H7 (cell line): ENCODE data around the gene TMEM131L. TPM values are rescaled to one million over a fixed set of nuclear protein-coding genes. Genes with fewer than 3 reads are reported as not detected.
"Not testable (repeated sequence)": the region's sequence is repeated elsewhere in the genome, so short reads cannot be mapped to it uniquely, and the experiment has no call there.

Experiments
- DNase-seq: peaks from one replicate; pipeline ENCODE4 v3.0.0; 2012
- H3K27me3 ChIP-seq: 2 replicates; pipeline ENCODE4 v1.6.0; 2011; ENCODE audit warnings: mild to moderate bottlenecking, low read length; ENCODE audit not compliant: control insufficient read depth, insufficient read depth
- H3K36me3 ChIP-seq: replicated peaks from 2 replicates; pipeline ENCODE4 v1.5.1; 2011; ENCODE audit warnings: low read length; ENCODE audit not compliant: control insufficient read depth, insufficient read depth
- H3K4me3 ChIP-seq: 2 replicates; pipeline ENCODE4 v1.5.1; 2011; ENCODE audit warnings: low read depth, mild to moderate bottlenecking, control low read depth, low read length, moderate library complexity; ENCODE audit not compliant: insufficient read depth
- total RNA-seq: library from RNA; depleted of rRNA; stranded (reverse); fragments of >200 nt; shearing (Covaris generic); gene quantifications from 2 replicates; pipeline ENCODE4 v1.2.3, GENCODE V29; 2014

TMEM131L gene
- total RNA-seq, 1 experiment from 2014 or later = 19.6 TPM

DNA sequence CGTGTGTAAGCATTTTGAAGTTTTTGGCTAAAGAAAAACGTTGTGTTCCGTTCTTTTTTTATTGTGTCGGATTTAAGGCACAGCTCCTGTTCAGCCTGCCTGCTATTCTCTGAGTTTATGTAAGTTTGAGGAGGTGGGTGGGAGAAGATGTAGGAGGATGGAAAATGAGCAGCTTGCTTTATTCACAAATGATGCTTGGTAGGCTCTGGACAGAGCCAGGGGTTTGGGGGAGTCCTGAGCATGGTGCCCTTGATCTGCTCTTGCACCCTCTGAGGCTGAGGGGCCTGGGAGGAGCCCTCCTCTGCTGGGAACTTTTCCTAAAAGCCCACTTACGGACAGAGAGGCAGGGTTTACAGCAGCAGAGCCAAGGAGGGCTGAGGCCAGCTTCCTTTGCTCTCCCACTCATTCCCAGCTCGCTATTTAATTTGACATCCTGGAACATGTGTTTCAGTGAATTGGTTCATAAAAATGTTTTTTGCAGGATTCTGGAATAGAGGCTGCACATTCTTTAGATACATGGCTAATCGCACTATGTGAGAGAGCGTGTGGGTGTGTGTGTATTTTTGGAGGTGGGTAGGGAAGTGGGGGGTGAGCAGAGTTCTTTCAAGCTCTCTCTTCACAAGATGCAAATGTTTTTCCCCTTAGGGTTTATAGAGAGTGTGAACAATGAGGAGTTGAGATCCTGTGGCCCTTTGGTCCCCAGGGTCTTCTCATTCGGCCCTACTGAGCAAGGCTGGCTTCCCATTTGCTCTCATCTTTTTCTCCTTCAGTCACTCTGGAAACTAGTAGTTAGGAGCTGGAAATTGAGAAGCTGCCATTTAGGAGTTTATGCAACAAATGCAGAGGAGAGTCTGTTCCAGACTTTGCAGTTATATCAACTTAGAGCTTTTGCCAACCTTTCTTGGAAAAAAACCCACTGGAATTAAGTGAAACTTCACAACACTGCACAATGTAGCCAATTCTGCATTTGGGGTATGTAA, 32.1 kb downstream of the TMEM131L start:
- no peaks in the 10 kb centered on the region for H3K27me3 ChIP-seq
- no peak for DNase-seq
- no peak overlapping the region for H3K4me3 ChIP-seq
- no peaks in the 10 kb centered on the region for H3K36me3 ChIP-seq

DNA sequence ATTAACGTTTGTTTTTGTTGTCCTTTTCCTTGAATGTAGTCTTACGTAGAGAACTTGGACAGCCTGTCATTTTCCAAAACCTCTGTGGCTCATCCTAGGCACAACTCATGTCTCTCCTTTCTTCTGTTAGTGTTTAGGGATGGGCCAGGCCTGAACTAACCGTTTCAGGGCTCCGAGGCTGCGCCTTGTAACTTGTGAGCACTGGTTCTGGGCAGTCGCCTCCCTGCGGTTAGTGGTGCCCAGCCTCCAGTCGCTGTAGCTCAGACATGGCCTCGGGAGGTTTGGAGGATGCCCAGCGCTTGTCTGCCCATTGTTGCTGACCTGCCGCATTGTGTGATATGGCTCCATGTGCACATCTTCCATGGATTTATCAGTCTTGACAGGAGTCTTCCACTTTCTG, 32.8 kb downstream of the TMEM131L start:
- Histone ChIP-seq H3K27me3 (no peaks in the 10 kb centered on the region), H3K4me3 (no peak overlapping the region), H3K36me3 (no peaks in the 10 kb centered on the region)
- DNase-seq = no peak

- Histone ChIP-seq H3K27me3 (no peaks in the 10 kb centered on the region), H3K4me3 (no peak overlapping the region), H3K36me3 (no peaks in the 10 kb centered on the region)
- DNase-seq = no peak
Observed at GRCh38 chr4:153501578-153501977, 35.4 kb downstream of the TMEM131L start.

- no peaks in the 10 kb centered on the region for H3K36me3 ChIP-seq
- H3K4me3 ChIP-seq = no peak overlapping the region
- no peak for DNase-seq
- H3K27me3 ChIP-seq = no peaks in the 10 kb centered on the region
Observed at GRCh38 chr4:153502584-153502983, 36.4 kb downstream of the TMEM131L start.

DNA sequence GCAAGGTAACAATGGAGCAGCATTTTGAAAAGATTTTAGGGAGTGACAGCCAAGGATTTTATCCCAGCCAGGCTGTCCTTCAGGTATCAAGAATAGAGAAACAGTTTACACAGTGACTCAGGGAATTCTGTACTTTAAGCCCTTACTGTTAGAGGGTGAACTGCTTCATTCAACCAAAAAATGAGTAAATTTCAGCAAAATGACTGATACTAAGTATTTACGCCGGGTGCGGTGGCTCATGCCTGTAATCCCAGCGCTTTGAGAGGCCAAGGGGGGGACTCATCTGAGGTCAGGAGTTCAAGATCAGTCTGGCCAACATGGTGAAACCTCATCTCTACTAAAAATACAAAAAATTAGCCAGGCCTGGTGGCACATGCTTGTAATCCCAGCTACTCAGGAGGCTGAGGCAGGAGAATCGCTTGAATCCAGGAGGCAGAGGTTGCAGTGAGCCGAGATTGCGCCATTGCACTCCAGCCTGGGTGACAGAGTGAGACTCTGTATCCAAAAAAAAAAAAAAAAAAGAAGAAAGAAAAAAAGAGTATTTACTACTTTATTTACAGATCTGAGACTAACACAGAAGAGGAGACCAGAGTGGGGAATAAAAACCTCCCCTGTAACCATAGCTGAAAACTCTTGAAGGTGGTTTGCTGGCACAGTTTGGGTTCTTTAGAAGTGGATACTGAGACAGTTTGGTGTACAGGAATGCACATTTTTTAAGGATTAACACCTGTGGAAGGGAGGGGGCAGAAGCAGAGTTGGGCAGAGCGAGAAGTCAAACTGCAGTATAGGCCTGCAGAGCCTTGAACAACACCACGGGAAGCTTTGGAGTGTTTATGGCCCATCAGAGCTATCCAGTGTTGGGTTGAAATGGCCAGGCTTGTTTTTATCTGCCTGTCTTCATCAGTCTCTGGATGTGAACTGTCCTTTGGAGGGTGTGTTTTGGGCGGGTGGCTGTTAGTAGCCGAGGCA, 40.5 kb downstream of the TMEM131L start:
- no peaks in the 10 kb centered on the region for H3K36me3 ChIP-seq
- no peak overlapping the region for H3K4me3 ChIP-seq
- H3K27me3 ChIP-seq = no peaks in the 10 kb centered on the region
- DNase-seq = no peak

GRCh38 chr4:153507310-153508073, 41.3 kb downstream of the TMEM131L start:
- no peak for DNase-seq
- Histone ChIP-seq H3K27me3 (no peaks in the 10 kb centered on the region), H3K36me3 (no peaks in the 10 kb centered on the region), H3K4me3 (no peak overlapping the region)

GRCh38 chr4:153509212-153509611, 43.1 kb downstream of the TMEM131L start:
- not testable (repeated sequence) for DNase-seq, H3K27me3 ChIP-seq, H3K4me3 ChIP-seq, H3K36me3 ChIP-seq

GRCh38 chr4:153509724-153510123, 43.6 kb downstream of the TMEM131L start:
- no peaks in the 10 kb centered on the region for H3K27me3 ChIP-seq
- DNase-seq = no peak
- H3K36me3 ChIP-seq = no peaks in the 10 kb centered on the region

DNA sequence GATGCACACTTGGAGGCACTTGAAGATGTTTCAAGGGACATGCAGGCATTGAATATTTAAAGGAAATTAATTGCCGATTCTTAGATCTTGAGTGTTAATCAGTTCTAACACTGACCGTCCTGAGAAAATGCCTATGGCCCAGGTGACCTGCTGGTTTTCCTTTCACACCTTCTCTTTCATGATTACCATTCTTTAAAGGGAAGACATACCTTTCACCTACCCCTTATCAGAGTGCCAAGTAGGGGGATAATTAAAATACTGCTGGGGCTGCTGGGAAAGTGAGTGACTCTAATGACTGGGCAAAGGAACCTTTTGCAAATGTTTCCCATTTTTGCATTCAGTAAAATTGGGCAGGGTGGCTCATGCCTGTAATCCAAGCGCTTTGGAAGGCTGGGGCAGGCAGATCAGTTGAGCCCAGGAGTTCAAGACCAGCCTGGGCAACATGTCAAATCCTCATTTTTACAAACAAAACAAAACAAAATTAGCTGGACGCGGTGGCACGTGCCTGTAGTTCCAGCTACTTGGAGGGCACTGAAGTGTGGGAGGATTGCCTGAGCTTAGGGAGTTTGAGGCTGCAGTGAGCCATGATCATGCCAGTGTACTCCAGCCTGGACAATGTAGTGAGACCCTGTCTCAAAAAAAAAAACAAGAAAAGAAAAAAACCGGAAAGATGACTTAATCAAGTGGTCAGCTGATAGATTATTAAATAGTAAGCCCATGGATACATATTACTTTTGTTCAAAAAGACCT, 44.3 kb downstream of the TMEM131L start:
- Histone ChIP-seq H3K4me3 (no peak overlapping the region), H3K27me3 (no peaks in the 10 kb centered on the region), H3K36me3 (no peaks in the 10 kb centered on the region)
- DNase-seq = no peak

More at GRCh38 chr4:153509724-153510123, 43.6 kb downstream of the TMEM131L start:
- no peak overlapping the region for H3K4me3 ChIP-seq

- no peak for DNase-seq
- Histone ChIP-seq H3K27me3 (no peaks in the 10 kb centered on the region), H3K36me3 (no peaks in the 10 kb centered on the region), H3K4me3 (no peak overlapping the region)
Observed at GRCh38 chr4:153511104-153511503, 44.9 kb downstream of the TMEM131L start.

- DNase-seq = no peak
- no peak overlapping the region for H3K4me3 ChIP-seq
- no peaks in the 10 kb centered on the region for H3K36me3 ChIP-seq
- H3K27me3 ChIP-seq = no peaks in the 10 kb centered on the region
Observed at GRCh38 chr4:153512162-153512852, 46.1 kb downstream of the TMEM131L start.

DNA sequence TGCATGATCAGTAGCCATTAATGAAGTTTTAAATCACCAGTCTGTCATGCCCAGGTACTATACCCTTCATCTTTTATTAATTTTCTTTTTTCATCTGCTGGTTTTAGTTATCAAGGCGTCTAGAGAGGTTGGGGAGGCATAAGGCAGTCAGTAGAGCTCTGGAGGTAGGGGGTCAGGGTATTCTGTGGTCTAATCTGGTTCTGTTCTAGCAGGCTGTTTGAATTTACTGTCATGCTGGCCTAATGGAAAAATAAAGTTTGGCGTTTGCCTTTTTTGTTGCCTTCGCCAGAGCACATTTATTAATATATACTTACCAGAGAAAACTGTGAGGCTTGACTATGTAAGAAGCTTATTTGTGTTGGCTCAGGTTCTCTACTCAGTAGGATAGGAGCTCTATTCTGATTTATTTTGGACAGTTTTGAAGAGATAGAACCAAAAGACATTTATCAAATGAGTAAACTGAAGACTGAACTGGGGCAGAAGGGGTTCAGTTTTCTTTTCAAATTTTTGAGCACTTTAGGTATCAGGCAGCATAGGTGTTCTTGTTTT, 46.9 kb downstream of the TMEM131L start:
- no peak overlapping the region for H3K4me3 ChIP-seq
- no peaks in the 10 kb centered on the region for H3K27me3 ChIP-seq
- H3K36me3 ChIP-seq = no peaks in the 10 kb centered on the region; the same call in 1 of the 2 replicates
- no peak for DNase-seq

GRCh38 chr4:153513596-153513995, 47.4 kb downstream of the TMEM131L start:
- H3K27me3 ChIP-seq = no peaks in the 10 kb centered on the region
- H3K4me3 ChIP-seq = no peak overlapping the region
- H3K36me3 ChIP-seq = no peaks in the 10 kb centered on the region; the same call in 1 of the 2 replicates
- no peak for DNase-seq
